Neural progenitor cell (in vitro differentiated cells): ENCODE data around the gene ANP32E.

Source experiments
- EZH2phosphoT487 ChIP-seq: fragments of 200-600 bp; sonication (generic); IDR thresholded peaks from 2 replicates; pipeline ENCODE4 v1.6.1; 2017; ENCODE audit warnings: antibody characterized with exemption
- TF ChIP-seq, protein P1 (sequence below): fragments of 200-600 bp; sonication (generic); IDR thresholded peaks from 2 replicates; pipeline ENCODE4 v1.5.1; 2017; ENCODE audit warnings: antibody characterized with exemption, mild to moderate bottlenecking

DNA sequence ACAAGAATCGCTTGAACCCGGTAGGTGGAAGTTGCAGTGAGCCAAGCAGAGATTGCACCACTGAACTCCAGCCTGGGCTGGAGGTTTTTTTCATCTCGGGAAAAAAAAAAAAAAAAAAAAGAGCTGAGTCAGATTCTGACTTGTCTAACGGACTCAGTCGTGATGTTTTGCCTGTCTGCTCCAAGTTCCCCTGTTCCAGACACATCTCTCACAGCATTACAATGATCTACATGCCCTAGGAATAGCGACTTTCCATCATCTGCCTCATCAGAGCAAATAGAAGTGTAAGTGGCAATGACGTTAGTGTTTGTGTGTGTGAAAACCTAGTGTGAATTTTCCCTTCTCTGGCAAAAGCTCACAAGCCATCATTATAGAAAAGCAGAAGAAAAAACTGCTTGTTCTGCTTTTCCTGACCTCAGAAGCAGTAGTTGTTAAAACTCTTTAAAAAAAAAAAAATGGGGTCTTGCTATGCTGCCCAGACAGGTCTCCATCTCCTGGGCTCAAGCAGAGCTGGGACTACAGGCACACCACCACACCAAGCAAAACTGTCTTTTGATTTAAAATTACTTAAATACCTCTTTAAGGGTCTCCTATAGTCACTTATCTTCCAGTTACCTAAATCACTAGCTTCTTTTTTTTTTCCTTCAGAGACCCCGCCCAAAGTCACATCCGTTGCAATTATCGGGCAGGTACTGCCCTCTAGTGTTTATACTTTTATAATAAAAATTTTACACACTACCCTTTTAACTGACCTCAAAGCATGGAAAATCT is 48.9 kb downstream of the ANP32E start:
- TF ChIP-seq, protein P1, sequence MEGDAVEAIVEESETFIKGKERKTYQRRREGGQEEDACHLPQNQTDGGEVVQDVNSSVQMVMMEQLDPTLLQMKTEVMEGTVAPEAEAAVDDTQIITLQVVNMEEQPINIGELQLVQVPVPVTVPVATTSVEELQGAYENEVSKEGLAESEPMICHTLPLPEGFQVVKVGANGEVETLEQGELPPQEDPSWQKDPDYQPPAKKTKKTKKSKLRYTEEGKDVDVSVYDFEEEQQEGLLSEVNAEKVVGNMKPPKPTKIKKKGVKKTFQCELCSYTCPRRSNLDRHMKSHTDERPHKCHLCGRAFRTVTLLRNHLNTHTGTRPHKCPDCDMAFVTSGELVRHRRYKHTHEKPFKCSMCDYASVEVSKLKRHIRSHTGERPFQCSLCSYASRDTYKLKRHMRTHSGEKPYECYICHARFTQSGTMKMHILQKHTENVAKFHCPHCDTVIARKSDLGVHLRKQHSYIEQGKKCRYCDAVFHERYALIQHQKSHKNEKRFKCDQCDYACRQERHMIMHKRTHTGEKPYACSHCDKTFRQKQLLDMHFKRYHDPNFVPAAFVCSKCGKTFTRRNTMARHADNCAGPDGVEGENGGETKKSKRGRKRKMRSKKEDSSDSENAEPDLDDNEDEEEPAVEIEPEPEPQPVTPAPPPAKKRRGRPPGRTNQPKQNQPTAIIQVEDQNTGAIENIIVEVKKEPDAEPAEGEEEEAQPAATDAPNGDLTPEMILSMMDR, result peak; percentile 69
- TF ChIP-seq EZH2phosphoT487, result no peak
